HEK293 (cell line): ENCODE data around the gene PCDH9.

Experiments
- HOXC10 ChIP-seq: sonication (generic); formaldehyde crosslinking; IDR thresholded peaks from 2 replicates; pipeline ENCODE4 v1.8.1; 2023; ENCODE audit warnings: mild to moderate bottlenecking, missing genetic modification reagents
- KLF7 ChIP-seq: fragments of 450-650 bp; formaldehyde crosslinking; IDR thresholded peaks from 2 replicates; pipeline ENCODE4 v1.5.1; 2016; ENCODE audit warnings: missing biosample characterization, missing genetic modification characterization, borderline replicate concordance
- KLF8 ChIP-seq: fragments of 450-650 bp; formaldehyde crosslinking; IDR thresholded peaks from 2 replicates; pipeline ENCODE4 v1.5.1; 2016; ENCODE audit warnings: missing biosample characterization, missing genetic modification characterization
- MYNN ChIP-seq: fragments of 450-650 bp; formaldehyde crosslinking; IDR thresholded peaks from 2 replicates; pipeline ENCODE4 v1.5.1; 2016; ENCODE audit warnings: missing biosample characterization, missing genetic modification characterization, borderline replicate concordance
- SETDB1 ChIP-seq: IDR thresholded peaks from one replicate; pipeline ENCODE4 v1.6.1; 2017; ENCODE audit warnings: mild to moderate bottlenecking, low read length, moderate library complexity, mixed read lengths; ENCODE audit not compliant: insufficient read length
- SP2 ChIP-seq: fragments of 450-650 bp; formaldehyde crosslinking; IDR thresholded peaks from 2 replicates; pipeline ENCODE4 v1.5.1; 2016; ENCODE audit warnings: missing biosample characterization, missing genetic modification characterization
- YY2 ChIP-seq: fragments of 450-650 bp; formaldehyde crosslinking; IDR thresholded peaks from 2 replicates; pipeline ENCODE4 v1.5.1; 2016; ENCODE audit warnings: missing biosample characterization, missing genetic modification characterization
- ZBTB48 ChIP-seq: fragments of 450-650 bp; formaldehyde crosslinking; IDR thresholded peaks from 2 replicates; pipeline ENCODE4 v1.5.1; 2016; ENCODE audit warnings: missing biosample characterization, missing genetic modification characterization
- ZBTB7A ChIP-seq: fragments of 450-650 bp; formaldehyde crosslinking; IDR thresholded peaks from 2 replicates; pipeline ENCODE4 v1.5.1; 2016; ENCODE audit warnings: low read depth, missing biosample characterization, missing genetic modification characterization
- ZNF132 ChIP-seq: fragments of 450-650 bp; formaldehyde crosslinking; IDR thresholded peaks from 2 replicates; pipeline ENCODE4 v1.5.1; 2017; ENCODE audit warnings: missing biosample characterization, missing genetic modification characterization, borderline replicate concordance
- ZNF184 ChIP-seq: fragments of 450-650 bp; IDR thresholded peaks from 2 replicates; pipeline ENCODE4 v1.5.1; 2018; ENCODE audit warnings: missing biosample characterization, mild to moderate bottlenecking, missing genetic modification characterization
- ZNF239 ChIP-seq: fragments of 450-650 bp; formaldehyde crosslinking; IDR thresholded peaks from 2 replicates; pipeline ENCODE4 v1.5.1; 2016; ENCODE audit warnings: missing biosample characterization, missing genetic modification characterization
- ZNF629 ChIP-seq: fragments of 450-650 bp; formaldehyde crosslinking; IDR thresholded peaks from 2 replicates; pipeline ENCODE4 v1.5.1; 2017; ENCODE audit warnings: missing biosample characterization, missing genetic modification characterization
- ZNF76 ChIP-seq: fragments of 450-650 bp; formaldehyde crosslinking; IDR thresholded peaks from 2 replicates; pipeline ENCODE4; 2016; ENCODE audit warnings: low read depth, missing biosample characterization, missing genetic modification characterization, borderline replicate concordance
- ZSCAN30 ChIP-seq: fragments of 450-650 bp; IDR thresholded peaks from 2 replicates; pipeline ENCODE4 v1.5.1; 2018; ENCODE audit warnings: missing biosample characterization, mild to moderate bottlenecking, missing genetic modification characterization, moderate library complexity
- TF ChIP-seq, protein P1 (sequence below): fragments of 450-650 bp; formaldehyde crosslinking; IDR thresholded peaks from 2 replicates; pipeline ENCODE4 v1.5.1; 2016; ENCODE audit warnings: missing biosample characterization, missing genetic modification characterization
- TF ChIP-seq, protein P2 (sequence below): fragments of 450-650 bp; formaldehyde crosslinking; IDR thresholded peaks from 2 replicates; pipeline ENCODE4 v1.5.1; 2016; ENCODE audit warnings: missing biosample characterization, missing genetic modification characterization
- TF ChIP-seq, protein P3 (sequence below): fragments of 450-650 bp; formaldehyde crosslinking; IDR thresholded peaks from 2 replicates; pipeline ENCODE4 v1.5.1; 2016; ENCODE audit warnings: missing biosample characterization, missing genetic modification characterization
- TF ChIP-seq, protein P4 (sequence below): fragments of 450-650 bp; formaldehyde crosslinking; IDR thresholded peaks from 2 replicates; pipeline ENCODE4 v1.5.1; 2016; ENCODE audit warnings: missing biosample characterization, missing genetic modification characterization, low read depth
- TF ChIP-seq, protein P5 (sequence below): fragments of 450-650 bp; formaldehyde crosslinking; IDR thresholded peaks from 2 replicates; pipeline ENCODE4 v1.5.1; 2016; ENCODE audit warnings: missing biosample characterization, missing genetic modification characterization

The PCDH9 gene

DNA sequence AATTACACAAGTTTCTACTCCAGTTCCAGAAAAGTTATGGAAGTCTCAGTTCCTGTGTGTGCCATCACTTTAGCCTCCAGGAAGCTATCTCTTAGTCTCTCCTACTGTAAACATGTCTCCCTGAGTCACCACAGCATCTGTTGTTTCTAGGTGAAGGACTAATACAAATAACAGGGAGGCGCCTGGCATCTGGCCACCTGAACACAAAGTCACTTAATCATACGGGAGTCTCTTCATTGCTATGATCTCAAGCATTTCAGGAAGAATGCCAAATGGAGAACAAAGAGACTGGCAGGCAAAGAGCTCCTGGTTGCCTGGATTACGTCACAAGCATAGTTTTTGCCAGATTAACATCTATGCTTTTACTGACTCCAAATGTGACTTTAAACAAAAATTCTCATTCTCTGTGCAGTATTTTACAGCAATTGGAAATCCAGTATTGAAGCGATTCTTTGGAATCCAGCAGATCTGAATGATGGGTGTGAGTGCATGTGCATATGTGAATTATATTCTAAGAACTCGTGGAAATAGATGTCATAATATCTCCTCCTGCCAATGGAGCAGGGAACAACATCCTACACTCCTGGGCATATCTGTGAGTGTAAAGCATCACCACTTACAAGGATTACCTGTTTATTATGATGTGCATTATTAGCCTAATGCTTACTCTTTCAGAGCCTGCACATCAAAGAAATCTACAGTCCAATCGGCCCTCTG is 572.8 kb downstream of the PCDH9 start (continued):
- 0 out of 2 replicates have a peak, but pooled peaks have one; percentile 41 for TF ChIP-seq ZSCAN30 (tag by site-specific recombination)
- TF ChIP-seq SP2 (tag by site-specific recombination): no peak
- TF ChIP-seq, protein P1, sequence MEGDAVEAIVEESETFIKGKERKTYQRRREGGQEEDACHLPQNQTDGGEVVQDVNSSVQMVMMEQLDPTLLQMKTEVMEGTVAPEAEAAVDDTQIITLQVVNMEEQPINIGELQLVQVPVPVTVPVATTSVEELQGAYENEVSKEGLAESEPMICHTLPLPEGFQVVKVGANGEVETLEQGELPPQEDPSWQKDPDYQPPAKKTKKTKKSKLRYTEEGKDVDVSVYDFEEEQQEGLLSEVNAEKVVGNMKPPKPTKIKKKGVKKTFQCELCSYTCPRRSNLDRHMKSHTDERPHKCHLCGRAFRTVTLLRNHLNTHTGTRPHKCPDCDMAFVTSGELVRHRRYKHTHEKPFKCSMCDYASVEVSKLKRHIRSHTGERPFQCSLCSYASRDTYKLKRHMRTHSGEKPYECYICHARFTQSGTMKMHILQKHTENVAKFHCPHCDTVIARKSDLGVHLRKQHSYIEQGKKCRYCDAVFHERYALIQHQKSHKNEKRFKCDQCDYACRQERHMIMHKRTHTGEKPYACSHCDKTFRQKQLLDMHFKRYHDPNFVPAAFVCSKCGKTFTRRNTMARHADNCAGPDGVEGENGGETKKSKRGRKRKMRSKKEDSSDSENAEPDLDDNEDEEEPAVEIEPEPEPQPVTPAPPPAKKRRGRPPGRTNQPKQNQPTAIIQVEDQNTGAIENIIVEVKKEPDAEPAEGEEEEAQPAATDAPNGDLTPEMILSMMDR: no peak
- TF ChIP-seq ZNF184: peak; percentile 70; the same call in 1 of the 2 replicates
- TF ChIP-seq, protein P2, sequence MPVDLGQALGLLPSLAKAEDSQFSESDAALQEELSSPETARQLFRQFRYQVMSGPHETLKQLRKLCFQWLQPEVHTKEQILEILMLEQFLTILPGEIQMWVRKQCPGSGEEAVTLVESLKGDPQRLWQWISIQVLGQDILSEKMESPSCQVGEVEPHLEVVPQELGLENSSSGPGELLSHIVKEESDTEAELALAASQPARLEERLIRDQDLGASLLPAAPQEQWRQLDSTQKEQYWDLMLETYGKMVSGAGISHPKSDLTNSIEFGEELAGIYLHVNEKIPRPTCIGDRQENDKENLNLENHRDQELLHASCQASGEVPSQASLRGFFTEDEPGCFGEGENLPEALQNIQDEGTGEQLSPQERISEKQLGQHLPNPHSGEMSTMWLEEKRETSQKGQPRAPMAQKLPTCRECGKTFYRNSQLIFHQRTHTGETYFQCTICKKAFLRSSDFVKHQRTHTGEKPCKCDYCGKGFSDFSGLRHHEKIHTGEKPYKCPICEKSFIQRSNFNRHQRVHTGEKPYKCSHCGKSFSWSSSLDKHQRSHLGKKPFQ: no peak
- TF ChIP-seq, protein P3, sequence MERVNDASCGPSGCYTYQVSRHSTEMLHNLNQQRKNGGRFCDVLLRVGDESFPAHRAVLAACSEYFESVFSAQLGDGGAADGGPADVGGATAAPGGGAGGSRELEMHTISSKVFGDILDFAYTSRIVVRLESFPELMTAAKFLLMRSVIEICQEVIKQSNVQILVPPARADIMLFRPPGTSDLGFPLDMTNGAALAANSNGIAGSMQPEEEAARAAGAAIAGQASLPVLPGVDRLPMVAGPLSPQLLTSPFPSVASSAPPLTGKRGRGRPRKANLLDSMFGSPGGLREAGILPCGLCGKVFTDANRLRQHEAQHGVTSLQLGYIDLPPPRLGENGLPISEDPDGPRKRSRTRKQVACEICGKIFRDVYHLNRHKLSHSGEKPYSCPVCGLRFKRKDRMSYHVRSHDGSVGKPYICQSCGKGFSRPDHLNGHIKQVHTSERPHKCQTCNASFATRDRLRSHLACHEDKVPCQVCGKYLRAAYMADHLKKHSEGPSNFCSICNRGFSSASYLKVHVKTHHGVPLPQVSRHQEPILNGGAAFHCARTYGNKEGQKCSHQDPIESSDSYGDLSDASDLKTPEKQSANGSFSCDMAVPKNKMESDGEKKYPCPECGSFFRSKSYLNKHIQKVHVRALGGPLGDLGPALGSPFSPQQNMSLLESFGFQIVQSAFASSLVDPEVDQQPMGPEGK (tag by site-specific recombination): no peak
- TF ChIP-seq ZBTB48 (tag by site-specific recombination): no peak
- no peak for TF ChIP-seq KLF7
- TF ChIP-seq, protein P4, sequence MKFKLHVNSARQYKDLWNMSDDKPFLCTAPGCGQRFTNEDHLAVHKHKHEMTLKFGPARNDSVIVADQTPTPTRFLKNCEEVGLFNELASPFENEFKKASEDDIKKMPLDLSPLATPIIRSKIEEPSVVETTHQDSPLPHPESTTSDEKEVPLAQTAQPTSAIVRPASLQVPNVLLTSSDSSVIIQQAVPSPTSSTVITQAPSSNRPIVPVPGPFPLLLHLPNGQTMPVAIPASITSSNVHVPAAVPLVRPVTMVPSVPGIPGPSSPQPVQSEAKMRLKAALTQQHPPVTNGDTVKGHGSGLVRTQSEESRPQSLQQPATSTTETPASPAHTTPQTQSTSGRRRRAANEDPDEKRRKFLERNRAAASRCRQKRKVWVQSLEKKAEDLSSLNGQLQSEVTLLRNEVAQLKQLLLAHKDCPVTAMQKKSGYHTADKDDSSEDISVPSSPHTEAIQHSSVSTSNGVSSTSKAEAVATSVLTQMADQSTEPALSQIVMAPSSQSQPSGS (tag by site-specific recombination): peak; percentile 82
- no peak for TF ChIP-seq ZBTB7A (tag by site-specific recombination)
- TF ChIP-seq ZNF76 (tag by site-specific recombination): no peak
- TF ChIP-seq HOXC10 (CRISPR knock-in tag): no peak
- TF ChIP-seq MYNN (tag by site-specific recombination): no peak
- TF ChIP-seq YY2 (tag by site-specific recombination): no peak
- no peak for TF ChIP-seq SETDB1
- TF ChIP-seq, protein P5, sequence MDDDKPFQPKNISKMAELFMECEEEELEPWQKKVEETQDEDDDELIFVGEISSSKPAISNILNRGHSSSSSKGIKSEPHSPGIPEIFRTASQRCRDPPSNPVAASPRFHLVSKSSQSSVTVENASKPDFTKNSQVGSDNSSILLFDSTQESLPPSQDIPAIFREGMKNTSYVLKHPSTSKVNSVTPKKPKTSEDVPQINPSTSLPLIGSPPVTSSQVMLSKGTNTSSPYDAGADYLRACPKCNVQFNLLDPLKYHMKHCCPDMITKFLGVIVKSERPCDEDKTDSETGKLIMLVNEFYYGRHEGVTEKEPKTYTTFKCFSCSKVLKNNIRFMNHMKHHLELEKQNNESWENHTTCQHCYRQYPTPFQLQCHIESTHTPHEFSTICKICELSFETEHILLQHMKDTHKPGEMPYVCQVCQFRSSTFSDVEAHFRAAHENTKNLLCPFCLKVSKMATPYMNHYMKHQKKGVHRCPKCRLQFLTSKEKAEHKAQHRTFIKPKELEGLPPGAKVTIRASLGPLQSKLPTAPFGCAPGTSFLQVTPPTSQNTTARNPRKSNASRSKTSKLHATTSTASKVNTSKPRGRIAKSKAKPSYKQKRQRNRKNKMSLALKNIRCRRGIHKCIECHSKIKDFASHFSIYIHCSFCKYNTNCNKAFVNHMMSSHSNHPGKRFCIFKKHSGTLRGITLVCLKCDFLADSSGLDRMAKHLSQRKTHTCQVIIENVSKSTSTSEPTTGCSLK (tag by site-specific recombination): no peak
- TF ChIP-seq ZNF239 (tag by site-specific recombination): no peak
- peak; percentile 93 for TF ChIP-seq ZNF629 (tag by site-specific recombination)
- TF ChIP-seq KLF8 (tag by site-specific recombination): no peak
- no peak for TF ChIP-seq ZNF132 (tag by site-specific recombination)
